ENCODE measurements around the gene PLAC8L1. TPM values are rescaled to one million over a fixed set of nuclear protein-coding genes. Genes with fewer than 3 reads are reported as not detected.

Gene PLAC8L1
- total and polyA plus RNA-seq, 2 of the 4 experiments (the other 2 are of a cell fraction): 0.27 TPM; not detected in 1

- dilution Hi-C loops (cut with HindIII; ENCODE audit: low sequenced_read_pairs, unreplicated experiment): no loop called here
- no peak for ATAC-seq (ENCODE audit: low read depth)
These were observed 45.2 kb downstream of the PLAC8L1 start for GRCh38 chr5:146060221-146060585.

More at GRCh38 chr5:146060221-146060585, 45.2 kb downstream of the PLAC8L1 start:
- no peak for DNase-seq
- Histone ChIP-seq H2BK15ac (ENCODE audit: low read depth, low read length) (no peak overlapping the region), H2BK20ac (ENCODE audit: low read depth, low read length) (no peak overlapping the region), H3K14ac (replicated peaks; ENCODE audit: low read depth, low read length) (no peak overlapping the region), H3K27me3 (ENCODE audit: control insufficient read depth, insufficient read depth, low read length) (peaks cover 7% of the 10 kb centered on the region; the same call in 1 of the 2 replicates), H2AK5ac (ENCODE audit: low read depth, low read length) (no peak overlapping the region), H4K91ac (ENCODE audit: insufficient read depth, low read depth, low read length) (no peak overlapping the region), H3K9me3 (ENCODE audit: control insufficient read depth, insufficient read depth, low read length) (no peaks in the 10 kb centered on the region), H3K4me3 (ENCODE audit: insufficient read depth, low read depth, low read length) (no peak overlapping the region), H2AK9ac (replicated peaks; ENCODE audit: low read depth, low read length, poor library complexity) (no peak overlapping the region), H3K27ac (ENCODE audit: insufficient read depth, low read length) (no peak overlapping the region), H3K36me3 (ENCODE audit: control insufficient read depth, insufficient read depth, low read length) (no peaks in the 10 kb centered on the region), H3K4me1 (ENCODE audit: control insufficient read depth, insufficient read depth, low read length) (no peaks in the 10 kb centered on the region), H3K79me1 (ENCODE audit: low read depth in 1 of 2, low read length in 2 of 2) (no peaks in the 10 kb centered on the region), H3K9me1 (ENCODE audit: insufficient read depth, low read length) (no peaks in the 10 kb centered on the region), H4K5ac (ENCODE audit: low read depth, low read length) (no peak overlapping the region), H4K20me1 (ENCODE audit: insufficient read depth, low read length) (no peaks in the 10 kb centered on the region), H2BK120ac (ENCODE audit: low read depth, low read length) (no peak overlapping the region), H3K9ac (ENCODE audit: low read depth, low read length) (no peak overlapping the region), H2AFZ (replicated peaks; ENCODE audit: low read length, poor library complexity) (no peak overlapping the region), H3K56ac (ENCODE audit: extremely low read depth, insufficient read depth, low read length) (no peak overlapping the region), H2BK5ac (ENCODE audit: low read depth, low read length, poor library complexity, severe bottlenecking) (no peak overlapping the region), H3K18ac (ENCODE audit: low read depth, low read length) (no peak overlapping the region), H3K23ac (ENCODE audit: low read depth, low read length) (no peak overlapping the region), H3K4me2 (ENCODE audit: low read depth, low read length) (no peak overlapping the region), H4K8ac (ENCODE audit: low read depth in 2 of 2, low read length in 2 of 2) (no peak overlapping the region), H3K4ac (ENCODE audit: low read depth, low read length) (no peak overlapping the region)
- POLR2A ChIA-PET (ENCODE audit: unreplicated experiment): interaction anchor here (0.6 kb wide), 1 partner anchor 705 kb away, joined by 16 read pairs; no protein-coding TSS in a partner anchor
- no TSS peak for BruUV-seq (replicated peaks)
- WGBS, 2 experiments (ENCODE audit: extremely low coverage in 2 of 2, insufficient read length in 1 of 2): no CpG with 5 or more reads among the region's 5 CpGs
- TF ChIP-seq POLR2A (IDR thresholded peaks at IDR 0.05; ENCODE audit: low read depth, low read length): no peak
- TF ChIP-seq CTCF (conservative IDR thresholded peaks at IDR 0.05; ENCODE audit: low read depth, low read length): no peak
- TF ChIP-seq SMC3 (IDR thresholded peaks at IDR 0.05; ENCODE audit: low read depth, low read length): no peak
- no peak for TF ChIP-seq ELK1 (IDR thresholded peaks at IDR 0.05; ENCODE audit: borderline replicate concordance, low read depth, low read length)
- TF ChIP-seq RCOR1 (IDR thresholded peaks at IDR 0.05; ENCODE audit: insufficient replicate concordance, low read length): no peak
- TF ChIP-seq RAD21 (IDR thresholded peaks at IDR 0.05; ENCODE audit: low read length): no peak
- TF ChIP-seq MAFK (IDR thresholded peaks at IDR 0.05; ENCODE audit: low read depth, low read length): no peak
- TF ChIP-seq USF2 (IDR thresholded peaks at IDR 0.05; ENCODE audit: low read depth, low read length): no peak
- TF ChIP-seq MAZ (IDR thresholded peaks at IDR 0.05; ENCODE audit: borderline replicate concordance, low read depth, low read length): no peak
- TF ChIP-seq RFX5 (IDR thresholded peaks at IDR 0.05; ENCODE audit: low read depth, low read length): no peak
- no peak for TF ChIP-seq CEBPB (IDR thresholded peaks at IDR 0.05; ENCODE audit: low read depth, low read length)
- TF ChIP-seq NFE2L2 (IDR thresholded peaks at IDR 0.05; ENCODE audit: low read depth, low read length): no peak
- no peak for TF ChIP-seq BHLHE40 (IDR thresholded peaks at IDR 0.05; ENCODE audit: low read depth, low read length)
- TF ChIP-seq MXI1 (IDR thresholded peaks at IDR 0.05; ENCODE audit: borderline replicate concordance, low read depth, low read length): no peak
- intact Hi-C loops (cut with micrococcal nuclease): no loop called here
- in situ Hi-C loops (cut with MboI; ENCODE audit: low sequenced_read_pairs): no loop called here
- CTCF ChIA-PET: interaction anchor here (0.6 kb wide), 2 partner anchors 8 to 152 kb away, joined by 3 to 7 read pairs; no protein-coding TSS in a partner anchor

Measured in IMR-90 (cell line).